Left kidney (tissue), 2 donors: ENCODE results near the gene CSK. TPM values are rescaled to one million over a fixed set of nuclear protein-coding genes. Genes with fewer than 3 reads are reported as not detected.

Source experiments
- DNase-seq: peaks from one replicate; pipeline ENCODE4 v3.0.0-alpha.2; 2013
- polyA plus RNA-seq: library from polyadenylated mRNA; unstranded; fragments of 120-200 nt; gene quantifications from one replicate; pipeline ENCODE4 v1.2.1, GENCODE V29; 2013; ENCODE audit not compliant: insufficient read length

CSK gene
- polyA plus RNA-seq, 1 donor, result 46.2 TPM

- no peak for DNase-seq
Observed at GRCh38 chr15:74825866-74826265, 44.0 kb downstream of the CSK start.

- peak; percentile 46 for DNase-seq
Observed at GRCh38 chr15:74826364-74826819, 44.5 kb downstream of the CSK start, which contains the start of gene CPLX3. Gene CPLX3, plus strand, starts transcription at chr15:74826627. Its CDS starts 77 bp downstream, at chr15:74826704.

- DNase-seq, result no peak
Observed at GRCh38 chr15:74826921-74827320, 45.0 kb downstream of the CSK start.

GRCh38 chr15:74827614-74828013 is 45.7 kb downstream of the CSK start:
- no peak for DNase-seq

- DNase-seq, result no peak
Observed at GRCh38 chr15:74828835-74829234, 47.0 kb downstream of the CSK start.

GRCh38 chr15:74829486-74829885 is 47.6 kb downstream of the CSK start:
- DNase-seq, result no peak

GRCh38 chr15:74829991-74830390 is 48.1 kb downstream of the CSK start:
- DNase-seq, result no peak

- DNase-seq, result no peak
Observed at GRCh38 chr15:74830868-74831267, 49.0 kb downstream of the CSK start.

- no peak for DNase-seq
Observed at GRCh38 chr15:74831813-74832495, 50.1 kb downstream of the CSK start.

GRCh38 chr15:74832826-74833225 is 50.9 kb downstream of the CSK start:
- no peak for DNase-seq

- no peak for DNase-seq
Observed at GRCh38 chr15:74833376-74834107, 51.7 kb downstream of the CSK start.

- no peak for DNase-seq
Observed at GRCh38 chr15:74835312-74835823, 53.5 kb downstream of the CSK start.

GRCh38 chr15:74836846-74837245 is 55.0 kb downstream of the CSK start:
- DNase-seq, result no peak

GRCh38 chr15:74837482-74838136 is 55.7 kb downstream of the CSK start:
- no peak for DNase-seq

GRCh38 chr15:74838137-74838516 is 56.2 kb downstream of the CSK start:
- DNase-seq, result no peak

- no peak for DNase-seq
Observed at GRCh38 chr15:74838746-74839525, 57.1 kb downstream of the CSK start.

GRCh38 chr15:74839526-74840395 is 57.9 kb downstream of the CSK start:
- no peak for DNase-seq

GRCh38 chr15:74840851-74841775 is 59.2 kb downstream of the CSK start:
- DNase-seq, result no peak

GRCh38 chr15:74841891-74842373 is 60.1 kb downstream of the CSK start:
- DNase-seq, result no peak
